ENCODE data around the gene NEK9. TPM values are rescaled to one million over a fixed set of nuclear protein-coding genes. Genes with fewer than 3 reads are reported as not detected.
"Not testable (repeated sequence)": the region's sequence is repeated elsewhere in the genome, so short reads cannot be mapped to it uniquely, and the experiment has no call there.

Gene NEK9
- total RNA-seq, 6 donors from 2014 or later = 37.5 to 96.4 (median 78.9) TPM

GRCh38 chr14:75127903-75128595, 1.2 kb upstream of the NEK9 start:
- Histone ChIP-seq H3K4me1 (peaks cover 28 to 42% (median 36%) of the 10 kb centered on the region in 4 donors), H3K27ac (peak overlapping the region; percentile 94 to 99 (median 97)), H3K36me3 (peaks cover 0 to 22% (median 0%) of the 10 kb centered on the region in 4 donors), H3K9me3 (no peaks in the 10 kb centered on the region), H3K27me3 (no peaks in the 10 kb centered on the region), H3K4me3 (peak overlapping the region in 3 of 4 donors; percentile 71 to 86 (median 76))
- WGBS, 2 donors = 63 to 73% methylated on average over 10 of the region's 10 CpGs
- TF ChIP-seq POLR2AphosphoS5 (IDR thresholded peaks at IDR 0.05) (no peak), EP300 (IDR thresholded peaks at IDR 0.05) (no peak), POLR2A (IDR thresholded peaks at IDR 0.05) (no peak)
- TF ChIP-seq, protein P1, sequence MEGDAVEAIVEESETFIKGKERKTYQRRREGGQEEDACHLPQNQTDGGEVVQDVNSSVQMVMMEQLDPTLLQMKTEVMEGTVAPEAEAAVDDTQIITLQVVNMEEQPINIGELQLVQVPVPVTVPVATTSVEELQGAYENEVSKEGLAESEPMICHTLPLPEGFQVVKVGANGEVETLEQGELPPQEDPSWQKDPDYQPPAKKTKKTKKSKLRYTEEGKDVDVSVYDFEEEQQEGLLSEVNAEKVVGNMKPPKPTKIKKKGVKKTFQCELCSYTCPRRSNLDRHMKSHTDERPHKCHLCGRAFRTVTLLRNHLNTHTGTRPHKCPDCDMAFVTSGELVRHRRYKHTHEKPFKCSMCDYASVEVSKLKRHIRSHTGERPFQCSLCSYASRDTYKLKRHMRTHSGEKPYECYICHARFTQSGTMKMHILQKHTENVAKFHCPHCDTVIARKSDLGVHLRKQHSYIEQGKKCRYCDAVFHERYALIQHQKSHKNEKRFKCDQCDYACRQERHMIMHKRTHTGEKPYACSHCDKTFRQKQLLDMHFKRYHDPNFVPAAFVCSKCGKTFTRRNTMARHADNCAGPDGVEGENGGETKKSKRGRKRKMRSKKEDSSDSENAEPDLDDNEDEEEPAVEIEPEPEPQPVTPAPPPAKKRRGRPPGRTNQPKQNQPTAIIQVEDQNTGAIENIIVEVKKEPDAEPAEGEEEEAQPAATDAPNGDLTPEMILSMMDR (IDR thresholded peaks at IDR 0.05) = no peak
- ATAC-seq (ENCODE audit: low FRiP score in 2 of 2) = no peak
- DNase-seq = no peak

GRCh38 chr14:75127474-75127820, 599 bp upstream of the NEK9 start:
- DNase-seq (peak in 1 of 2 donors; percentile 24), ATAC-seq (ENCODE audit: low FRiP score in 2 of 2) (peak in 1 of 2 donors; percentile 24)
- WGBS, 2 donors = 31 to 32% methylated on average over 16 of the region's 16 CpGs
- H3K4me1 ChIP-seq = peaks cover 22 to 42% (median 34%) of the 10 kb centered on the region in 4 donors
- not testable (repeated sequence) for H3K27me3 ChIP-seq, H3K9me3 ChIP-seq
- H3K4me3 ChIP-seq = peak overlapping the region; percentile 71 to 86 (median 76)
- peak overlapping the region; percentile 94 to 99 (median 97) for H3K27ac ChIP-seq
- H3K36me3 ChIP-seq = peaks cover 0 to 18% (median 0%) of the 10 kb centered on the region in 4 donors

- Histone ChIP-seq H3K36me3 (peaks cover 0 to 13% (median 0%) of the 10 kb centered on the region in 4 donors), H3K4me3 (peak overlapping the region; percentile 71 to 86 (median 76)), H3K4me1 (peaks cover 22 to 47% (median 34%) of the 10 kb centered on the region in 4 donors), H3K9me3 (no peaks in the 10 kb centered on the region), H3K27me3 (no peaks in the 10 kb centered on the region), H3K27ac (peak overlapping the region; percentile 94 to 99 (median 97))
- DNase-seq = no peak
- WGBS, 2 donors = 1 to 4% methylated on average over 6 of the region's 6 CpGs
- no peak for ATAC-seq (ENCODE audit: low FRiP score in 2 of 2)
- TF ChIP-seq POLR2AphosphoS5 (IDR thresholded peaks at IDR 0.05) = no peak
- TF ChIP-seq EP300 (IDR thresholded peaks at IDR 0.05) = no peak
- no peak for TF ChIP-seq POLR2A (IDR thresholded peaks at IDR 0.05)
Observed at GRCh38 chr14:75126121-75126544, 715 bp downstream of the NEK9 start.

DNA sequence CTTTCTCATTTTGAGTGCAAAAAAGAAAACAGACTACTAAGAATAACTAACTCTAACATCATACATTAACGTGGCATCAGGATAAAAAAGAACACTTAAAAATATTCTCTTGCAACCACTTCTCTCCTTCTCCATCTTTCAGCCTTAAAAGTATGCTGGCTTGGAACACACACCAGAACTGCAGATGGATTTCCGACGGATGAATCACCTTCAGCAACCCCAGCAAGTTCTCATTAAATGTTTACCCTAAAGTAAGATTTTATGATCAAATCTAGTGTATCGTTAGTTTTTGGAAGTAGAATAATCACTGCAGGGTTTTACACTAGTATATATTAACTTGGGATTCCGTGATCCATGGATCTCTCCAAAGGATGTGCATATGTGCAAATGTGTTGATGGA, 1.2 kb downstream of the NEK9 start:
- no peak for TF ChIP-seq POLR2A (IDR thresholded peaks at IDR 0.05)
- TF ChIP-seq, protein P1 (IDR thresholded peaks at IDR 0.05) = no peak
- TF ChIP-seq POLR2AphosphoS5 (IDR thresholded peaks at IDR 0.05) = no peak
- no peak for TF ChIP-seq EP300 (IDR thresholded peaks at IDR 0.05)
- WGBS, 2 donors = 58 to 69% methylated on average over 5 of the region's 5 CpGs
- DNase-seq = no peak
- H3K27ac ChIP-seq = peak overlapping the region in 3 of 4 donors; percentile 97 to 99 (median 97)
- peaks cover 27 to 52% (median 36%) of the 10 kb centered on the region in 4 donors for H3K4me1 ChIP-seq
- H3K27me3 ChIP-seq = no peaks in the 10 kb centered on the region
- H3K4me3 ChIP-seq = peak overlapping the region in 2 of 4 donors; percentile 71 to 86
- H3K36me3 ChIP-seq = peaks cover 0 to 10% (median 0%) of the 10 kb centered on the region in 4 donors
- H3K9me3 ChIP-seq = no peaks in the 10 kb centered on the region
- ATAC-seq (ENCODE audit: low FRiP score in 2 of 2) = no peak

DNA sequence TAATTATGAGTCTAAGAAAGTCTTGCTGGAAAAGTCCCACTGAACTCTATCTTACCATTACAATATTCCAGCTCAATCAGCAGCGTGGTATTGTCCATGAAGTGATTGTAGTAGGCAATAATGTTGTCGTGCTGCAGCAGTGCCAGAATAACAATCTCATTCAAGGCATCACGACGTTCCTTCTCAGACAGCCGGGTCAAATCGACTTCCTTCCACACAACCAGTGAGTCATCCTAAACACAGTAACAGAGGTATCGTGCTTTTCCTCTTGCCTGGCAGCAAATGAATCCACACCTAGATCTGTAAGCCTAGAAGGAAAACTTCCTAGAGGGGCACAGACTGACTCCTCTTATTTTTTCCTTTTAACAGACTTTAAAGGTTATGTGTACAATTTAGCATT, 2.9 kb downstream of the NEK9 start:
- peaks cover 2 to 20% (median 9%) of the 10 kb centered on the region in 4 donors for H3K36me3 ChIP-seq
- no peak for ATAC-seq (ENCODE audit: low FRiP score in 2 of 2)
- peak in 1 of 2 donors; percentile 64 for DNase-seq
- no peaks in the 10 kb centered on the region for H3K27me3 ChIP-seq
- H3K4me1 ChIP-seq = peaks cover 30 to 54% (median 41%) of the 10 kb centered on the region in 4 donors
- H3K9me3 ChIP-seq = no peaks in the 10 kb centered on the region
- H3K27ac ChIP-seq = peak overlapping the region in 3 of 4 donors; percentile 4 to 64 (median 15)
- TF ChIP-seq EP300 (IDR thresholded peaks at IDR 0.05) (no peak), POLR2AphosphoS5 (IDR thresholded peaks at IDR 0.05) (peak in 1 of 2 donors; percentile 59), POLR2A (IDR thresholded peaks at IDR 0.05) (peak in 1 of 4 donors; percentile 11)
- TF ChIP-seq, protein P1 (IDR thresholded peaks at IDR 0.05) = no peak
- H3K4me3 ChIP-seq = no peak overlapping the region
- WGBS, 2 donors = 28 to 30% methylated on average over 7 of the region's 7 CpGs

Data from upper lobe of left lung (tissue), 6 donors.